Activated CD8-positive, alpha-beta memory T cell treated with anti-CD3 and anti-CD28 coated beads, Interleukin-2, amount 10 ng/mL, durations not matched to agents 7 days and 5 days (primary cell): Measurements from ENCODE around the gene GIGYF1. TPM values are rescaled to one million over a fixed set of nuclear protein-coding genes. Genes with fewer than 3 reads are reported as not detected.

Experiments used
- ATAC-seq: fragments of 150-1000 bp; cut with Tn5 transposase; one replicate; pipeline ENCODE4 v1.10.0; 2021; ENCODE audit warnings: moderate library complexity
- CTCF ChIA-PET: fragments of 350-600 bp; sonication (Branson Sonifier 250); formaldehyde crosslinking; loops from one replicate; lab custom pipeline; 2021; ENCODE audit warnings: antibody characterized with exemption; lab: Charles Lee
- DNase-seq: peaks from one replicate; pipeline ENCODE4 v3.0.0-alpha.2; 2020
- H3K27ac Mint-ChIP-seq: one replicate; pipeline ENCODE4 v1.8.0; 2021; ENCODE audit warnings: mild to moderate bottlenecking, mixed read lengths
- H3K27me3 Mint-ChIP-seq: one replicate; pipeline ENCODE4 v1.8.0; 2021; ENCODE audit warnings: mixed read lengths
- H3K36me3 Mint-ChIP-seq: one replicate; pipeline ENCODE4 v1.8.0; 2021; ENCODE audit warnings: mild to moderate bottlenecking, mixed read lengths
- H3K4me1 Mint-ChIP-seq: one replicate; pipeline ENCODE4 v1.8.0; 2021; ENCODE audit warnings: mixed read lengths
- H3K4me3 Mint-ChIP-seq: one replicate; pipeline ENCODE4 v1.8.0; 2021; ENCODE audit warnings: mild to moderate bottlenecking, moderate library complexity, mixed read lengths
- H3K9me3 Mint-ChIP-seq: one replicate; pipeline ENCODE4 v1.8.0; 2022; ENCODE audit warnings: low read depth, mixed read lengths
- total RNA-seq, 2 experiments: library from RNA; stranded (reverse); gene quantifications; one replicate each; pipeline ENCODE4 v1.2.3, GENCODE V29; 2021

GIGYF1 gene
- total RNA-seq, 2 experiments from 2014 or later, result 47.1 to 53.4 TPM

GRCh38 chr7:100641860-100642533 lies 52.1 kb downstream of the GIGYF1 start:
- DNase-seq (no peak), ATAC-seq (no peak)
- H3K4me1 Mint-ChIP-seq, result no peaks in the 10 kb centered on the region
- H3K27ac Mint-ChIP-seq, result no peak overlapping the region
- H3K9me3 Mint-ChIP-seq, result no peaks in the 10 kb centered on the region
- CTCF ChIA-PET, result interaction anchor here (1.5 kb wide), 1 partner anchor 9 kb away, joined by 9 read pairs; no protein-coding TSS in a partner anchor
- H3K36me3 Mint-ChIP-seq, result no peaks in the 10 kb centered on the region
- peaks cover 7% of the 10 kb centered on the region for H3K27me3 Mint-ChIP-seq
- H3K4me3 Mint-ChIP-seq, result no peak overlapping the region

- ATAC-seq (no peak), DNase-seq (no peak)
- Mint-ChIP-seq H3K9me3 (no peaks in the 10 kb centered on the region), H3K27me3 (peaks cover 7% of the 10 kb centered on the region), H3K36me3 (no peaks in the 10 kb centered on the region), H3K27ac (no peak within 1 kb of the TSS), H3K4me3 (no peak within 1 kb of the TSS), H3K4me1 (no peaks in the 10 kb centered on the region)
- CTCF ChIA-PET, result interaction anchor here (1.5 kb wide), 1 partner anchor 8 kb away, joined by 9 read pairs; no protein-coding TSS in a partner anchor
These were observed 52.6 kb downstream of the GIGYF1 start, which contains the start of gene TFR2 for GRCh38 chr7:100641463-100641859. Gene TFR2 (minus strand): TSS chr7:100641552. CDS start chr7:100641509, 43 bp downstream.

- DNase-seq (no peak), ATAC-seq (no peak)
- H3K9me3 Mint-ChIP-seq, result no peaks in the 10 kb centered on the region
- H3K4me3 Mint-ChIP-seq, result no peak overlapping the region
- H3K27me3 Mint-ChIP-seq, result peaks cover 4% of the 10 kb centered on the region
- H3K4me1 Mint-ChIP-seq, result no peaks in the 10 kb centered on the region
- CTCF ChIA-PET, result no interaction called here
- H3K27ac Mint-ChIP-seq, result no peak overlapping the region
- H3K36me3 Mint-ChIP-seq, result peaks cover 2% of the 10 kb centered on the region
These were observed 53.3 kb downstream of the GIGYF1 start for GRCh38 chr7:100640517-100641440.

GRCh38 chr7:100639995-100640516 lies 54.0 kb downstream of the GIGYF1 start:
- Mint-ChIP-seq H3K9me3 (no peaks in the 10 kb centered on the region), H3K4me3 (no peak overlapping the region), H3K4me1 (no peaks in the 10 kb centered on the region), H3K36me3 (peaks cover 3% of the 10 kb centered on the region), H3K27ac (no peak overlapping the region), H3K27me3 (no peaks in the 10 kb centered on the region)
- DNase-seq (no peak), ATAC-seq (no peak)
- CTCF ChIA-PET, result interaction anchor here (0.7 kb wide), 1 partner anchor 62 kb away, joined by 3 read pairs; no protein-coding TSS in a partner anchor

- peak; percentile 82 for ATAC-seq
- CTCF ChIA-PET, result interaction anchor here (0.7 to 6.1 kb wide), 29 partner anchors 9 to 425 kb away, joined by 3 to 77 read pairs (median 6); partner anchors contain the start of genes ACTL6B, FBXO24, GIGYF1 and GNB2
These were observed 60.9 kb downstream of the GIGYF1 start for GRCh38 chr7:100632951-100633717.

GRCh38 chr7:100630066-100630465 lies 64.0 kb downstream of the GIGYF1 start:
- DNase-seq (no peak), ATAC-seq (no peak)
- H3K4me1 Mint-ChIP-seq, result peaks cover 62% of the 10 kb centered on the region
- no peak overlapping the region for H3K4me3 Mint-ChIP-seq
- peaks cover 5% of the 10 kb centered on the region for H3K36me3 Mint-ChIP-seq
- H3K27ac Mint-ChIP-seq, result peak overlapping the region; percentile 47
- no peaks in the 10 kb centered on the region for H3K27me3 Mint-ChIP-seq
- CTCF ChIA-PET, result interaction anchor here (0.7 to 2.8 kb wide), 14 partner anchors 10 to 223 kb away, joined by 3 to 11 read pairs (median 4); partner anchors contain the start of genes MOSPD3, POP7 and SLC12A9
- no peaks in the 10 kb centered on the region for H3K9me3 Mint-ChIP-seq

More at GRCh38 chr7:100632951-100633717, 60.9 kb downstream of the GIGYF1 start:
- peak overlapping the region; percentile 92 for H3K27ac Mint-ChIP-seq
- DNase-seq, result peak; percentile 79
- peaks cover 40% of the 10 kb centered on the region for H3K4me1 Mint-ChIP-seq
- peak overlapping the region; percentile 82 for H3K4me3 Mint-ChIP-seq
- no peaks in the 10 kb centered on the region for H3K9me3 Mint-ChIP-seq
- H3K36me3 Mint-ChIP-seq, result peaks cover 8% of the 10 kb centered on the region
- H3K27me3 Mint-ChIP-seq, result no peaks in the 10 kb centered on the region

Other genes with a start within 250 kb of the GIGYF1 start
- gene SPACDR, start 230.0 kb downstream of the GIGYF1 start, total RNA-seq, result 1 to 10 TPM; 3.8 to 5.0 TPM
- 100 to 1,000 TPM; 128 to 144 TPM for gene TSC22D4, start 215.0 kb downstream of the GIGYF1 start, total RNA-seq
- gene NYAP1, start 210.3 kb downstream of the GIGYF1 start, total RNA-seq, result under 1 TPM; 0.07 to 0.12 TPM
- gene AGFG2, start 155.0 kb downstream of the GIGYF1 start, total RNA-seq, result 10 to 100 TPM; 61.4 to 82.5 TPM
- 10 to 100 TPM; 18.2 to 26.3 TPM for gene SAP25, start 120.3 kb downstream of the GIGYF1 start, total RNA-seq
- gene LRCH4, start 108.1 kb downstream of the GIGYF1 start, total RNA-seq, result 100 to 1,000 TPM; 155 to 178 TPM
- gene FBXO24, start 107.9 kb downstream of the GIGYF1 start, total RNA-seq, result 1 to 10 TPM in 1 of 2 experiments, under 1 TPM in 1; 0.80 to 1.3 TPM
- gene PCOLCE, start 91.9 kb downstream of the GIGYF1 start, total RNA-seq, result 10 to 100 TPM in 1 of 2 experiments, 1 to 10 TPM in 1; 9.2 to 11.6 TPM
- gene MOSPD3, start 81.7 kb downstream of the GIGYF1 start, total RNA-seq, result 10 to 100 TPM; 22.2 to 28.8 TPM
- 10 to 100 TPM; 11.1 to 18.6 TPM for gene TFR2, start 52.7 kb downstream of the GIGYF1 start, total RNA-seq
- gene ACTL6B, start 37.8 kb downstream of the GIGYF1 start, total RNA-seq, result not detected
- gene GNB2, start 20.5 kb downstream of the GIGYF1 start, total RNA-seq, result 100 to 1,000 TPM; 243 to 271 TPM
- gene POP7, start 11.9 kb upstream of the GIGYF1 start, total RNA-seq, result 10 to 100 TPM; 43.6 to 53.4 TPM
- gene EPO, start 26.2 kb upstream of the GIGYF1 start, total RNA-seq, result not detected
- not detected for gene ZAN, start 39.3 kb upstream of the GIGYF1 start, total RNA-seq
- gene EPHB4, start 133.3 kb upstream of the GIGYF1 start, total RNA-seq, result 1 to 10 TPM; 1.3 to 2.0 TPM
- 10 to 100 TPM; 28.6 to 30.1 TPM for gene SLC12A9, start 158.5 kb upstream of the GIGYF1 start, total RNA-seq
- gene TRIP6, start 173.1 kb upstream of the GIGYF1 start, total RNA-seq, result 10 to 100 TPM; 38.2 to 39.3 TPM
- gene SRRT, start 180.9 kb upstream of the GIGYF1 start, total RNA-seq, result 100 to 1,000 TPM; 290 to 312 TPM
- gene UFSP1, start 195.5 kb upstream of the GIGYF1 start, total RNA-seq, result 1 to 10 TPM; 2.3 to 2.7 TPM
- gene ACHE, start 201.6 kb upstream of the GIGYF1 start, total RNA-seq, result under 1 TPM in 1 of 2 experiments, not detected in 1; 0.23 TPM